Measurements from ENCODE around the gene AK4. TPM values are rescaled to one million over a fixed set of nuclear protein-coding genes. Genes with fewer than 3 reads are reported as not detected.

The AK4 gene
- total RNA-seq, 3 donors from 2014 or later (not counting 1 experiment from before 2014, with no cell fraction given): 0.32 to 1.6 (median 0.75) TPM

GRCh38 chr1:65175171-65176055 lies 27.4 kb downstream of the AK4 start:
- no peak for ATAC-seq
- H3K36me3 Mint-ChIP-seq: no peaks in the 10 kb centered on the region
- no peak for DNase-seq
- no peaks in the 10 kb centered on the region for H3K4me1 Mint-ChIP-seq
- H3K9me3 ChIP-seq (ENCODE audit: control insufficient read depth, insufficient read depth, low read length): no peaks in the 10 kb centered on the region
- H3K4me3 Mint-ChIP-seq: no peak overlapping the region
- H3K4me3 ChIP-seq (ENCODE audit: low read length): no peak overlapping the region
- peaks cover 4 to 7% of the 10 kb centered on the region in 2 donors for H3K27me3 Mint-ChIP-seq (ENCODE audit: low read depth in 2 of 2)
- H3K27ac Mint-ChIP-seq: no peak overlapping the region
- H3K27me3 ChIP-seq (ENCODE audit: control insufficient read depth, insufficient read depth, low read length): no peaks in the 10 kb centered on the region
- TF ChIP-seq, protein P1, sequence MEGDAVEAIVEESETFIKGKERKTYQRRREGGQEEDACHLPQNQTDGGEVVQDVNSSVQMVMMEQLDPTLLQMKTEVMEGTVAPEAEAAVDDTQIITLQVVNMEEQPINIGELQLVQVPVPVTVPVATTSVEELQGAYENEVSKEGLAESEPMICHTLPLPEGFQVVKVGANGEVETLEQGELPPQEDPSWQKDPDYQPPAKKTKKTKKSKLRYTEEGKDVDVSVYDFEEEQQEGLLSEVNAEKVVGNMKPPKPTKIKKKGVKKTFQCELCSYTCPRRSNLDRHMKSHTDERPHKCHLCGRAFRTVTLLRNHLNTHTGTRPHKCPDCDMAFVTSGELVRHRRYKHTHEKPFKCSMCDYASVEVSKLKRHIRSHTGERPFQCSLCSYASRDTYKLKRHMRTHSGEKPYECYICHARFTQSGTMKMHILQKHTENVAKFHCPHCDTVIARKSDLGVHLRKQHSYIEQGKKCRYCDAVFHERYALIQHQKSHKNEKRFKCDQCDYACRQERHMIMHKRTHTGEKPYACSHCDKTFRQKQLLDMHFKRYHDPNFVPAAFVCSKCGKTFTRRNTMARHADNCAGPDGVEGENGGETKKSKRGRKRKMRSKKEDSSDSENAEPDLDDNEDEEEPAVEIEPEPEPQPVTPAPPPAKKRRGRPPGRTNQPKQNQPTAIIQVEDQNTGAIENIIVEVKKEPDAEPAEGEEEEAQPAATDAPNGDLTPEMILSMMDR (IDR thresholded peaks at IDR 0.05): no peak
- intact Hi-C loops (cut with micrococcal nuclease): no loop called here
- 93% methylated on average over 9 of the region's 13 CpGs for WGBS (ENCODE audit: insufficient coverage)
- H3K36me3 ChIP-seq (ENCODE audit: control insufficient read depth, insufficient read depth, low read length): no peaks in the 10 kb centered on the region
- no peak overlapping the region for H3K27ac ChIP-seq (ENCODE audit: low read length)
- no peaks in the 10 kb centered on the region for H3K4me1 ChIP-seq (ENCODE audit: control insufficient read depth, insufficient read depth, low read length)
- no peaks in the 10 kb centered on the region for H3K9me3 Mint-ChIP-seq

DNA sequence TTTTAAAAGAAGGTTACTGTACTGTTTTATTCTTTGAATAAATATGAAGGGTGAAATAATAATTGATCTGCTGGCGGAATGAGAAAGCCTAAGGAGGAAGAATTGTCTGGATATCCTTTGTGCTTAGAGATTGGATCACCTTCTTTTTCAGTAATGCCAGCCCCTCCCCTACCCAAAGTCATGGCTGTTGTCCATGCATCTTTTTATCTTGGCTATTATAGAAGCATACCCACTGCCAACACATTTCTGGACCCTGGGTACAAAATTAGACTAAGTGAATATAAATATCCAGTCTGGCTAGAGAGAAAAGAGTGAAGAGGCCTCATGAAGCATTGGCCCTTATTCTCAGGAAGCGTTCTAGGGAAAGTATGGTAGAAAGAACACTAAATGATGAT lies 28.1 kb downstream of the AK4 start:
- Histone ChIP-seq H3K4me3 (ENCODE audit: low read length) (no peak overlapping the region), H3K27ac (ENCODE audit: low read length) (no peak overlapping the region), H3K27me3 (ENCODE audit: control insufficient read depth, insufficient read depth, low read length) (no peaks in the 10 kb centered on the region), H3K36me3 (ENCODE audit: control insufficient read depth, insufficient read depth, low read length) (no peaks in the 10 kb centered on the region), H3K9me3 (ENCODE audit: control insufficient read depth, insufficient read depth, low read length) (no peaks in the 10 kb centered on the region), H3K4me1 (ENCODE audit: control insufficient read depth, insufficient read depth, low read length) (no peaks in the 10 kb centered on the region)
- Mint-ChIP-seq H3K36me3 (no peaks in the 10 kb centered on the region), H3K27ac (no peak overlapping the region), H3K27me3 (ENCODE audit: low read depth in 2 of 2) (peaks cover 4 to 7% of the 10 kb centered on the region in 2 donors), H3K4me1 (no peaks in the 10 kb centered on the region), H3K4me3 (no peak overlapping the region), H3K9me3 (no peaks in the 10 kb centered on the region)
- TF ChIP-seq, protein P1 (IDR thresholded peaks at IDR 0.05): no peak
- intact Hi-C loops (cut with micrococcal nuclease): no loop called here
- ATAC-seq (no peak), DNase-seq (no peak)
- 87% methylated on average over 2 of the region's 2 CpGs for WGBS (ENCODE audit: insufficient coverage)

GRCh38 chr1:65176591-65176990 lies 28.6 kb downstream of the AK4 start:
- Mint-ChIP-seq H3K27ac (no peak overlapping the region), H3K9me3 (no peaks in the 10 kb centered on the region), H3K36me3 (no peaks in the 10 kb centered on the region), H3K4me3 (no peak overlapping the region), H3K27me3 (ENCODE audit: low read depth in 2 of 2) (peaks cover 4 to 7% of the 10 kb centered on the region in 2 donors), H3K4me1 (no peaks in the 10 kb centered on the region)
- intact Hi-C loops (cut with micrococcal nuclease): no loop called here
- no peak overlapping the region for H3K27ac ChIP-seq (ENCODE audit: low read length)
- WGBS (ENCODE audit: insufficient coverage): 76% methylated on average over 3 of the region's 3 CpGs
- ATAC-seq (no peak), DNase-seq (no peak)
- no peaks in the 10 kb centered on the region for H3K4me1 ChIP-seq (ENCODE audit: control insufficient read depth, insufficient read depth, low read length)
- no peaks in the 10 kb centered on the region for H3K27me3 ChIP-seq (ENCODE audit: control insufficient read depth, insufficient read depth, low read length)
- TF ChIP-seq, protein P1 (IDR thresholded peaks at IDR 0.05): no peak
- no peak overlapping the region for H3K4me3 ChIP-seq (ENCODE audit: low read length)
- H3K36me3 ChIP-seq (ENCODE audit: control insufficient read depth, insufficient read depth, low read length): no peaks in the 10 kb centered on the region
- no peaks in the 10 kb centered on the region for H3K9me3 ChIP-seq (ENCODE audit: control insufficient read depth, insufficient read depth, low read length)

All from natural killer cell (primary cell).